HG02763 (cell line): Measurements from ENCODE around the gene HNF4A.

Experiments used
- ATAC-seq: cut with Tn5 transposase; IDR thresholded peaks from one replicate; pipeline ENCODE4 v1.9.1; 2021; ENCODE audit warnings: mild to moderate bottlenecking, moderate library complexity; ENCODE audit not compliant: unreplicated experiment

The HNF4A gene

DNA sequence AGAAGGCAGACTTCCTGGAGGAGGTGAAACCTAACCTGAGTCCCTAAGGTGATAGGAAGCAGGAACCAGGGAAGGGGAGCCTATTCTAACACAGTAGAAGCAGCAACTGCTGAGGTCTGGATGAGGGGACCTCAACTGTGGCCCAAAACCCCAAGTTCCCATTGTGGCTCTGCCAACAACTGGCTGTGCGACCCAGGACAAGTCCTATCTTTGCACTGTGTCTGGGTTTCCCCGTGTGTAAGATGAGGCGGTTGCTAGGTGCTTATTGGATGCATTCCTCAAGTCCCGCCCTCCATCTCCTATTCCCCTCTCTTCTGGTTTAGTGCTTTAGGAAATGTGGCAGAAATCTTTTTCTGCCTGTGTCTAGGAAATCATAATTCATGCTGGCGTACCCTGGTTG, 68.0 kb downstream of the HNF4A start:
- ATAC-seq, result no peak

DNA sequence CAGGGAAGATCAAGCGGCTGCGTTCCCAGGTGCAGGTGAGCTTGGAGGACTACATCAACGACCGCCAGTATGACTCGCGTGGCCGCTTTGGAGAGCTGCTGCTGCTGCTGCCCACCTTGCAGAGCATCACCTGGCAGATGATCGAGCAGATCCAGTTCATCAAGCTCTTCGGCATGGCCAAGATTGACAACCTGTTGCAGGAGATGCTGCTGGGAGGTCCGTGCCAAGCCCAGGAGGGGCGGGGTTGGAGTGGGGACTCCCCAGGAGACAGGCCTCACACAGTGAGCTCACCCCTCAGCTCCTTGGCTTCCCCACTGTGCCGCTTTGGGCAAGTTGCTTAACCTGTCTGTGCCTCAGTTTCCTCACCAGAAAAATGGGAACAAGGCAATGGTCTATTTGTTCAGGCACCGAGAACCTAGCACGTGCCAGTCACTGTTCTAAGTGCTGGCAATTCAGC, 68.6 kb downstream of the HNF4A start:
- no peak for ATAC-seq

DNA sequence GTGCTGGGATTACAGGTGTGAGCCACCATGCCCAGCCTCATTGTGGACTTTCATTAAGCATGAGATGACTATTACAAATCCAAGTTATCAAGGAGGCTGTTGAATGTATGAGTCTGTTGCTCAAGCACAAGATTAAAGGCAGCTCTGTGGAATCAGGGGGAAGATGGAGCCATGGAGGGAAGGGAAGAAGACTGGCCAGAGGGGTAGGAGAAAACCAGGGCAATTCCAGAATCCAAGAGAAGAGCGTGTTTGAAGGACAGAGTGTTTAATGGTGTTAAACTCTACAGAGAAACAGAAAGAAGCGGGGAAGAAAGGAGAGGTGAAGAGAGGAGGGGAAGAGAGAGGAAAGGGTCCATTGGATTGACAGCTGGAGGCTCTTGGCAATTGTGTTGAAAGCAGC, 70.4 kb downstream of the HNF4A start:
- no peak for ATAC-seq

DNA sequence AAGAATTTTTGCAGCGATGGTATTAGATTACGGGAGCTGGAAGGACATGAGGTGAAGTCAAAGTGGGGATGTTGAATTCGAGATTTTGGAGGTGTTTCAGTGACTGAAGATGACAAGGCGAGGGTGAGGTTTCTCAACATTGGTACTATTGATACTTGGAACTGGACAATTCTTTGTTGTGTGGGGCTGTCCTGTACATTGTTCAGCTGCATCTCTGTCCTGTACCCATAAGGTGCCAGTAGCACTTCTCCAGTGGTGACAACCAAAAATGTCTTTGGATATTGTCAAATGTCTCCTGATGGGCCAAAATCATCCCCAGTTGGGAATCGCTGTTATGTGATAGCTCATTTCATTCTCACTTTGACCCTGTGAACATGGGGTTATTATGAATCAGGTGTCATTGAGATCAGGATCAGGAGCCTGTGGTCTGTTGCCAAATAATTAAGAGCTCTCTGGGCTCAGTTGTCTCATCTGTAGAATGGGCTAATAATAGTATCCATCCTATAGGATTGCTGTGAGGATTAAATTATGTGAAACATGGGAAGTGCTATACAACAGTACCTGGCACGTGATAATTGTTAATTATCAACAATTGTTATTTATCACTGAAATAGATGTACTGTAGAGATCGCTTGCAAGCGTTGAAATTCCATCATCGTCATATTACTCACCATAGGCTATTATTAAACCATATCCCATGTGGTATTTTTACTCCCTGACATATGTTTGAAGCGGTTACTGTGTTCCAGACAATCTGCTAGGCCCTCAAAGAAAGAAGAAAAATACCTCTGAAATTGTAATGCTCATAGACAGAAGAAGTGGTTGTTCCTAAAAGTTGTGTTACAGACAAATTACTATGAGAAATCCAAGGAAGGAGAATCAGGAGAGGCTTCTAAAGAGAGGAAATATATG, 71.6 kb downstream of the HNF4A start:
- ATAC-seq, result no peak

DNA sequence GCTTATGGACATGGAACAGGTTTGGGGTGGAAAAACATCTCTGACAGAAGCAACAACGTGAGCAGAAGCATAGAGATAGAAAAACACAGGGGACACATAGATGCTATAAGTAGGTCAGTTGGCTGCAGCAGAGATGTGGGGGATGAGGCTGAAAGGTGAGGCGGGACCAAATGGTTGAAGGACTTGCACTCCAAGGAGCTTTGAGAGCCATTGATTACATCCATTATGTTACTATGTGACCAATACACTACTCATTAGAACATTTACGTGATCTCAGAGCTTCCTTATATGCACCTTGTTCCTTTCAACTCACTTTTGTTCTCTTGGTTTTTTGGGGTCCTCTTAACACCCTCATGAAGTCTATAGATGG, 72.3 kb downstream of the HNF4A start:
- no peak for ATAC-seq

DNA sequence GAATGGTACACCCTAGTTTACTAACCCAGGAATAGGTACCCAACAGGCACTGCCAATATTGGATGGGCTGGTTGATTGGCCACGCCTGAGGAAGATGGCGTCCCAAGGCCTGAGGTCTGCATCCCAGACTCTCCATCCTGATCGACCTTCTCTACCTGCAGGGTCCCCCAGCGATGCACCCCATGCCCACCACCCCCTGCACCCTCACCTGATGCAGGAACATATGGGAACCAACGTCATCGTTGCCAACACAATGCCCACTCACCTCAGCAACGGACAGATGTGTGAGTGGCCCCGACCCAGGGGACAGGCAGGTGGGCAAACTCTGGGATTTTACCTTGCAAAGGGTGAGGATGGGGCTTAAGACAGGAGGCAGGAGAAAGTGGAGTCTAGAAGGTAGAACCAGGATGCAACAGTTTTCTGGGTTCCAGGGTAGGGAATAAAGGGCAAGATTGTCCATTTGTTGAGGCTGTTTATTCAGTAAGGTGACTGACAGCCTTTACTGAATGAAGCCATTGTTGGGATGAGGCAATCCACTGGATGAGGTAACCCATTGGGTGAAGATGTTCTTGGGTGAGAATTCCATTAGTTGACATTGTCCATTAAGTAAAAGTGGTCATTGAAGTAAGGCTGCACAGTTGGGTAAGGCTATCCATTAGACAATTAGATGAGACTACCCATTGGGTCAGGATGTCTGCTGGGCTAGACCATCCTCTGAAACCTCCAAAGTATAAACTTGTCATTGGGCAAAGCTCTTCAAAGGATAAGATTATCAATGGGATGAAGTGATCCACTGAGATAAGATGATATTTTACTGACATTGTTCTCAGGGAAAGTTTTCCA, 72.9 kb downstream of the HNF4A start:
- ATAC-seq, result no peak

DNA sequence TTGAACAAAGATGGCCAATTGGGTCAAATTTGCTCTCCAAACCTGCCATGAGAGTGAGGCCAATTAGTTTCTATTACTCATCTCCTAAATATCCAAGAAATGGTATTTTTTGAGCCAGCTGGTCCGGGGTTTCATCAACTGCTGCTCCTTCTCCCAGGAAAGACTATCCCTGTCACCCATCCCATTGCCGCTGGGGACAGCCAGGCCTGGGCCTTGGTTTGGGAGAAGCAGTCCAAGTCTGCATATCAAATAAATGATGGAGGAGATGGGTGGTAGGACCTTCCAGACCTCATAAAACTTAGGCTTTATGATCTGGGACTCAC, 73.5 kb downstream of the HNF4A start:
- ATAC-seq, result no peak

DNA sequence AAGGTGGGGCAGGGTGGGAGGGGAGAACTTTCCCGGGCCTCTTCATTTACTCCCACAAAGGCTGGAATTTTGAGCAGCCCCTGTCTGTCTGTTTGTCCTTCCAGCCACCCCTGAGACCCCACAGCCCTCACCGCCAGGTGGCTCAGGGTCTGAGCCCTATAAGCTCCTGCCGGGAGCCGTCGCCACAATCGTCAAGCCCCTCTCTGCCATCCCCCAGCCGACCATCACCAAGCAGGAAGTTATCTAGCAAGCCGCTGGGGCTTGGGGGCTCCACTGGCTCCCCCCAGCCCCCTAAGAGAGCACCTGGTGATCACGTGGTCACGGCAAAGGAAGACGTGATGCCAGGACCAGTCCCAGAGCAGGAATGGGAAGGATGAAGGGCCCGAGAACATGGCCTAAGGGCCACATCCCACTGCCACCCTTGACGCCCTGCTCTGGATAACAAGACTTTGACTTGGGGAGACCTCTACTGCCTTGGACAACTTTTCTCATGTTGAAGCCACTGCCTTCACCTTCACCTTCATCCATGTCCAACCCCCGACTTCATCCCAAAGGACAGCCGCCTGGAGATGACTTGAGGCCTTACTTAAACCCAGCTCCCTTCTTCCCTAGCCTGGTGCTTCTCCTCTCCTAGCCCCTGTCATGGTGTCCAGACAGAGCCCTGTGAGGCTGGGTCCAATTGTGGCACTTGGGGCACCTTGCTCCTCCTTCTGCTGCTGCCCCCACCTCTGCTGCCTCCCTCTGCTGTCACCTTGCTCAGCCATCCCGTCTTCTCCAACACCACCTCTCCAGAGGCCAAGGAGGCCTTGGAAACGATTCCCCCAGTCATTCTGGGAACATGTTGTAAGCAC, 74.1 kb downstream of the HNF4A start:
- no peak for ATAC-seq

DNA sequence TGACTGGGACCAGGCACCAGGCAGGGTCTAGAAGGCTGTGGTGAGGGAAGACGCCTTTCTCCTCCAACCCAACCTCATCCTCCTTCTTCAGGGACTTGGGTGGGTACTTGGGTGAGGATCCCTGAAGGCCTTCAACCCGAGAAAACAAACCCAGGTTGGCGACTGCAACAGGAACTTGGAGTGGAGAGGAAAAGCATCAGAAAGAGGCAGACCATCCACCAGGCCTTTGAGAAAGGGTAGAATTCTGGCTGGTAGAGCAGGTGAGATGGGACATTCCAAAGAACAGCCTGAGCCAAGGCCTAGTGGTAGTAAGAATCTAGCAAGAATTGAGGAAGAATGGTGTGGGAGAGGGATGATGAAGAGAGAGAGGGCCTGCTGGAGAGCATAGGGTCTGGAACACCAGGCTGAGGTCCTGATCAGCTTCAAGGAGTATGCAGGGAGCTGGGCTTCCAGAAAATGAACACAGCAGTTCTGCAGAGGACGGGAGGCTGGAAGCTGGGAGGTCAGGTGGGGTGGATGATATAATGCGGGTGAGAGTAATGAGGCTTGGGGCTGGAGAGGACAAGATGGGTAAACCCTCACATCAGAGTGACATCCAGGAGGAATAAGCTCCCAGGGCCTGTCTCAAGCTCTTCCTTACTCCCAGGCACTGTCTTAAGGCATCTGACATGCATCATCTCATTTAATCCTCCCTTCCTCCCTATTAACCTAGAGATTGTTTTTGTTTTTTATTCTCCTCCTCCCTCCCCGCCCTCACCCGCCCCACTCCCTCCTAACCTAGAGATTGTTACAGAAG, 75.0 kb downstream of the HNF4A start:
- no peak for ATAC-seq

DNA sequence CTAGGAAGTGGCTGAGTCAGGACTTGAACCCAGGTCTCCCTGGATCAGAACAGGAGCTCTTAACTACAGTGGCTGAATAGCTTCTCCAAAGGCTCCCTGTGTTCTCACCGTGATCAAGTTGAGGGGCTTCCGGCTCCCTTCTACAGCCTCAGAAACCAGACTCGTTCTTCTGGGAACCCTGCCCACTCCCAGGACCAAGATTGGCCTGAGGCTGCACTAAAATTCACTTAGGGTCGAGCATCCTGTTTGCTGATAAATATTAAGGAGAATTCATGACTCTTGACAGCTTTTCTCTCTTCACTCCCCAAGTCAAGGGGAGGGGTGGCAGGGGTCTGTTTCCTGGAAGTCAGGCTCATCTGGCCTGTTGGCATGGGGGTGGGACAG, 75.6 kb downstream of the HNF4A start:
- ATAC-seq, result no peak

DNA sequence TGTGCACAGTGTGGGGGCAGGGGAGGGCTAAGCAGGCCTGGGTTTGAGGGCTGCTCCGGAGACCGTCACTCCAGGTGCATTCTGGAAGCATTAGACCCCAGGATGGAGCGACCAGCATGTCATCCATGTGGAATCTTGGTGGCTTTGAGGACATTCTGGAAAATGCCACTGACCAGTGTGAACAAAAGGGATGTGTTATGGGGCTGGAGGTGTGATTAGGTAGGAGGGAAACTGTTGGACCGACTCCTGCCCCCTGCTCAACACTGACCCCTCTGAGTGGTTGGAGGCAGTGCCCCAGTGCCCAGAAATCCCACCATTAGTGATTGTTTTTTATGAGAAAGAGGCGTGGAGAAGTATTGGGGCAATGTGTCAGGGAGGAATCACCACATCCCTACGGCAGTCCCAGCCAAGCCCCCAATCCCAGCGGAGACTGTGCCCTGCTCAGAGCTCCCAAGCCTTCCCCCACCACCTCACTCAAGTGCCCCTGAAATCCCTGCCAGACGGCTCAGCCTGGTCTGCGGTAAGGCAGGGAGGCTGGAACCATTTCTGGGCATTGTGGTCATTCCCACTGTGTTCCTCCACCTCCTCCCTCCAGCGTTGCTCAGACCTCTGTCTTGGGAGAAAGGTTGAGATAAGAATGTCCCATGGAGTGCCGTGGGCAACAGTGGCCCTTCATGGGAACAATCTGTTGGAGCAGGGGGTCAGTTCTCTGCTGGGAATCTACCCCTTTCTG, 76.2 kb downstream of the HNF4A start:
- no peak for ATAC-seq

DNA sequence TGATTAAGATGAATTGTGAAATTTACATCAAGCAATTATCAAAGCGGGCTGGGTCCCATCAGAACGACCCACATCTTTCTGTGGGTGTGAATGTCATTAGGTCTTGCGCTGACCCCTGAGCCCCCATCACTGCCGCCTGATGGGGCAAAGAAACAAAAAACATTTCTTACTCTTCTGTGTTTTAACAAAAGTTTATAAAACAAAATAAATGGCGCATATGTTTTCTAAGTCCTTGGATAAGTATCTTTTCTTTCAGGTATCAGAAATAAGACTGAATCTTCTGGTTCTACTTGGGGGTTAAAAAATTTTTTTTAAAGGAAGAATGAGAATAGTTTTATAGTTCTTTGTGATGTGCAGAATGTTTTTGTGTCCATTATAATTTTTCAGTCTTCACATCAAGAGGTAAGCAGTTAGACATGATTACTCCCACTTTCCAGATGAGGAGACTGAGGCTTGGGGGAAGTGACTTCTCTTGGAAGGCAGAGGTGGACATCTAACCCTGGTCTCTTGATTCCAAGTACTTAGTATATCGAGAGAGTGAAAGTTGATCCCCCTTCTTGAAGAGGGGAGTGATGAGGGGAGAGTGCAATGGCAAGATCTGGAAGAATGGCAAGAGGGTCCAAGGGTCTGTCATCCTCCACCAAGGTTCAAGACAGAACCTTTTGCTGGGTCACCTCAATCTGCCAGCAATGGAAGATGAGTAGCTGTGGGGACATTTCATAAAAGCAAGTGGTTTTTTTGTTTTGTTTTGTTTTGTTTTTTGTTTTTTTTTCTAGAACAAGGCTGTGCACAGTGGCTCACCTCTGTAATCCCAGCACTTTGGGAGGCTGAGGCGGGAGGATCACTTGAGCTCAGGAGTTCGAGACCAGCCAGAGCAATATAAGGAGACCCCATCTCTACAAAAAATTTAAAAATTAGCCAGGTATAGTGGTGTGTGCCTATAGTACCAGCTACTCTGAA, 77.4 kb downstream of the HNF4A start:
- no peak for ATAC-seq

DNA sequence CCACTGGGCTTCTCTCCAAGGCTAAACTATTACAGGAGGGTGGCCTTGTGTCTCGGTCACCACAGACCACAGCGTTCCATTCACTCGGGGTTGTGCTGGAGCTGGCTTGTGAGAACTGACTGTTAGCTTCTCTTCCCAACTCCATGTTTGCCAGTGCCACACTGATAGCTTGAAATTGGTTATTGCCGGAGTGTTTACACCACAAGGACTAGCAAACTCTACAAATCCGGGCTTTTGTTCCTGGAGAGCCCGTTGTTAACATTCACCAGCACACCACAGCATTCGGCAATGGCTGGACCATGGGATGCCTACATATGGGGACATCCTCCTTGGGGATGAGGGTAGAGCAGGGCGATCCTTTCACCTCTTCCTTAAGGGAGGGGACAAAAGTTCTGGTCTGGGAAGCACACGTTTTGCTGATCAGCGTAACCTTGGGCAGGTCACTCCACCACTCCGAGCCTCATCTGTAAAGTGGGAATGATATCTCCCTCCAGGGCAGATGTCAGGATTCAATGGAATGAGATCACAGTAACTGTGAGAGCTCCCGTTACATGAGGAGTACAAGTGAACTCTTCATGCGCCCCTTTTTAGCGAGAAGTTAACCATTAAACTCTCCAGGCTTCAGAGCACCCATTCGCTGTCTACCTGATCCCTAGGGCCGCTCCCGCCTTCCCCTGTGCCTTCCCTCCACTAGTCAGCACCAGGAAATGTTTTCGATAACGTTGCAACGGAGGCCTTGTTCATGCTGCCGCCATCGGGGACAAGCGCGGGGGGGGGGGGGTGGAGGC, 78.4 kb downstream of the HNF4A start:
- ATAC-seq, result no peak

DNA sequence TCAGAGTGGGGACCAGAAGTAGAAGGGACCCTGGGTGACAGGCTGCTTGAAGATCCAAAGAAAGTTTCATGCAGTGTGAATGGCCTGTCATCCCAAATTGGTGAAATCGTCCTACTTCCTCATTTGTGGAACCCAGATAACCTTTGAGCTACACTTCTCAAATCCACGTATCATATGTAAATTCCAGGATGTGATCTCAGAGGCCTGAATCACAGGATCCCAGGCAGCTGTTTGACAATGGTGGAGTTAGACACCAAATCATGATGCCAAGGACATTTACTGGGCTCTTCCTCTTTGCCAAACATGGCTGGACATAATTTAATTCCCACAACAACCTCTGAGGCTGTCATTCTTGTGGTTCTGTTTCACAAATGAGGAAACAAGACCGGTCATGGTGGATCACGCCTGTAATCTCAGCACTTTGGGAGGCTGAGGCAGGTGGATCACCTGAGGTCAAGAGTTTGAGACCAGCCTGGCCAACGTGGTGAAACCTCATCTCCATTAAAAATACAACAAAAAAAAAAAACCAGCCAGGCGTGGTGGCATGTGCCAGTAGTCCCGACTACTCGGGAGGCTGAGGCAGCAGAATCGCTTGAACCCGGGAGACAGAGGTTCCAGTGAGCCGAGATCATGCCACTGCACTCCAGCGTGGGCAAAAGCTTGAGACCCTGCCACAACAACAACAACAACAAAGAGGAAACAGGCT, 80.3 kb downstream of the HNF4A start:
- ATAC-seq, result no peak

DNA sequence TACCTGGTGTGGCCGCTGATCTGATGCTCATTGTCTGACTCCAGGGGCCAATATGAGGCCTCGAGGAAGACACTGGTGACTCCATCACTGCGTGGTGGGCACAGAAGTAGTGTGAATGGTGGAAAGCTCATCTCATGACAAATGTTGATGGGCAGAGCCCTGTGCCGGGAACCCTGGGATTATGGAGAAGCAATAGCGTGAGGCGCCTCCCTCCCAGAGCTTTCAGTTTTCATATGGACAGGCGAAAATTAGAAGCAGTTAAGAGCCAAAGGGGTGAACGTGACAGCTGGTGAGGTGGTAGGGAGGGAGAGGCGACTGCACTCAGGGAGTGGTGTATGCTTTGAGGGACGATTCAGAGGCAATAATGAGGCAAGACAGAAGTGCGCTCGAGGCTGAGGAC, 80.9 kb downstream of the HNF4A start:
- ATAC-seq, result no peak

DNA sequence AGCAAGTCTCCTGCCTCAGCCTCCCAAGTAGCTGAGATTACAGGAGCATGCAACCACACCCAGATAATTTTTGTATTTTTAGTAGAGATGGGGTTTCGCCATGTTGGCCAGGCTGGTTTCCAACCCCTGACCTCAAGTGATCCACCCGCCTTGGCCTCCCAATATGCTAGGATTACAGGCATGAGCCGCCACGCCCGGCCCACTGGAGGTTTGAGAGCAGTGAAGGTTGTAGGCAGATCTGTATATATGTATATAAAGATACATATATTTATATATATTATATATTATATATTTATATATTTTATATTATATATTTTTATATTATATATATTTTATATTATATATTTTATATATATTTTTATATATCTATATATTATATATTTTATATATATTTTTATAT, 82.0 kb downstream of the HNF4A start:
- no peak for ATAC-seq

DNA sequence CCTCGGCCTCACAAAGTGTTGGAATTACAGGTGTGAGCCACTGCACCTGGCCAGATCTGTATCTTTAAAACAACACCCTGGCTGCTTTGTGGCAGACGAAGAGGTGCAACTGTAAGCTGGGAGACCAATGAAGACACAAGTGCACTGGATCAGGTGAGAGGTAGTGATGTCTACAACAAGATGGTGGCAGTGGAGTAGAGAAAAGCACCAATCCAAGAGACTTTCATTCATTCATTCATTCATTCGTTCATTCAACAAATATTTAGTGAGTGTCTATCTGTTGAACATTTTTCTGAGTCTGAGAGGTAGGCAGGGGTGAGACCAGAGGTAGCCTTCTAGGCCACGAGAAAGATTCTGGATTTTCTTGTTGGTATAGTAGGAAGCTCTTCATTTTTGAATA, 83.3 kb downstream of the HNF4A start:
- no peak for ATAC-seq
